ENCODE data around the gene OR11H6. TPM values are rescaled to one million over a fixed set of nuclear protein-coding genes. Genes with fewer than 3 reads are reported as not detected.
"Not testable (repeated sequence)": the region's sequence is repeated elsewhere in the genome, so short reads cannot be mapped to it uniquely, and the experiment has no call there.

OR11H6 gene
- total RNA-seq, 1 donor from 2014 or later, result not detected

GRCh38 chr14:20195911-20196310 lies 27.6 kb upstream of the OR11H6 start:
- H3K4me3 ChIP-seq, result no peak overlapping the region
- H3K27ac ChIP-seq (replicated peaks), result no peak overlapping the region
- intact Hi-C loops (cut with micrococcal nuclease), result no loop called here
- no peaks in the 10 kb centered on the region for H3K36me3 ChIP-seq
- no peak for DNase-seq
- no peaks in the 10 kb centered on the region for H3K4me1 ChIP-seq
- TF ChIP-seq CTCF (IDR thresholded peaks at IDR 0.05; ENCODE audit: borderline replicate concordance), result no peak
- peaks cover 27% of the 10 kb centered on the region for H3K27me3 ChIP-seq (ENCODE audit: low read depth)
- H3K9me3 ChIP-seq (replicated peaks), result no peaks in the 10 kb centered on the region

- H3K4me3 ChIP-seq, result no peak overlapping the region
- H3K4me1 ChIP-seq, result no peaks in the 10 kb centered on the region
- peaks cover 18% of the 10 kb centered on the region for H3K27me3 ChIP-seq (ENCODE audit: low read depth)
- TF ChIP-seq CTCF (IDR thresholded peaks at IDR 0.05; ENCODE audit: borderline replicate concordance), result no peak
- intact Hi-C loops (cut with micrococcal nuclease), result no loop called here
- DNase-seq, result no peak
- H3K27ac ChIP-seq (replicated peaks), result no peak overlapping the region
- no peaks in the 10 kb centered on the region for H3K9me3 ChIP-seq (replicated peaks)
- no peaks in the 10 kb centered on the region for H3K36me3 ChIP-seq
These were observed 26.1 kb upstream of the OR11H6 start for GRCh38 chr14:20197459-20197858.

GRCh38 chr14:20198991-20199390 lies 24.5 kb upstream of the OR11H6 start:
- no peak overlapping the region for H3K27ac ChIP-seq (replicated peaks)
- no peak for TF ChIP-seq CTCF (IDR thresholded peaks at IDR 0.05; ENCODE audit: borderline replicate concordance)
- H3K4me3 ChIP-seq, result no peak overlapping the region
- no peak for DNase-seq
- no peaks in the 10 kb centered on the region for H3K36me3 ChIP-seq
- H3K9me3 ChIP-seq (replicated peaks), result no peaks in the 10 kb centered on the region
- intact Hi-C loops (cut with micrococcal nuclease), result no loop called here
- no peaks in the 10 kb centered on the region for H3K4me1 ChIP-seq
- H3K27me3 ChIP-seq (ENCODE audit: low read depth), result peaks cover 17% of the 10 kb centered on the region

- intact Hi-C loops (cut with micrococcal nuclease), result no loop called here
- H3K4me3 ChIP-seq, result no peak overlapping the region
These were observed 18.8 kb upstream of the OR11H6 start for GRCh38 chr14:20204721-20205120.

GRCh38 chr14:20209595-20209994 lies 13.9 kb upstream of the OR11H6 start:
- DNase-seq, result no peak
- intact Hi-C loops (cut with micrococcal nuclease), result no loop called here
- H3K9me3 ChIP-seq (replicated peaks), result peaks cover 20% of the 10 kb centered on the region
- no peak overlapping the region for H3K4me3 ChIP-seq
- no peaks in the 10 kb centered on the region for H3K4me1 ChIP-seq
- no peak for TF ChIP-seq CTCF (IDR thresholded peaks at IDR 0.05; ENCODE audit: borderline replicate concordance)
- no peaks in the 10 kb centered on the region for H3K36me3 ChIP-seq
- no peak overlapping the region for H3K27ac ChIP-seq (replicated peaks)
- H3K27me3 ChIP-seq (ENCODE audit: low read depth), result no peaks in the 10 kb centered on the region

More at GRCh38 chr14:20204721-20205120, 18.8 kb upstream of the OR11H6 start:
- no peak for TF ChIP-seq CTCF (IDR thresholded peaks at IDR 0.05; ENCODE audit: borderline replicate concordance)
- Histone ChIP-seq H3K27me3 (ENCODE audit: low read depth) (peaks cover 3% of the 10 kb centered on the region), H3K9me3 (replicated peaks) (peaks cover 9% of the 10 kb centered on the region), H3K27ac (replicated peaks) (no peak overlapping the region), H3K4me1 (no peaks in the 10 kb centered on the region), H3K36me3 (no peaks in the 10 kb centered on the region)
- no peak for DNase-seq

GRCh38 chr14:20212406-20212805 lies 11.1 kb upstream of the OR11H6 start:
- peaks cover 26% of the 10 kb centered on the region for H3K9me3 ChIP-seq (replicated peaks)
- intact Hi-C loops (cut with micrococcal nuclease); H3K36me3 ChIP-seq; H3K4me1 ChIP-seq; H3K27me3 ChIP-seq (ENCODE audit: low read depth); H3K4me3 ChIP-seq; DNase-seq; H3K27ac ChIP-seq (replicated peaks): not testable (repeated sequence)

Data from left ventricle myocardium inferior (tissue), 1 donor.